ENCODE results near the gene C5AR1.

DNA sequence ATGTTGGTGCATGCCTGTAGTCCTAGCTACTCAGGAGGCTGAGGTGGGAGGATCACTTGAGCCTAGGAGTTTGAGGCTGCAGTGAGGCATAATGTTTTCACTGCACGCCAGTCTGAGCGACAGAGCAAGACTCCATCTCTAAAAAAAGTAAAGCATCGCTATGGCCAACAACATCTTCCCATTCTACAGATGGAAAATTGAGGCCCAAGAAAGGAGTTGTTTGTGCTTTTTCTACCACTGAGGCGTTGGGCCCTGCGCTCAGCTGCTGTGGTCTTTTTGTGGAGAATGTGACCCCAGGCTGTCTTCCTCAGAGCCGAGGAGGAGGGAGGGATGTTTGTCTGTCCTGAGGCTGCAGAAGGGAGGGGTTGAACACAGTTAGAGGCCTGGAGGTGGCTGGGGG is 21.8 kb downstream of the C5AR1 start:
- no peak for TF ChIP-seq TAF1 (IDR thresholded peaks at IDR 0.05; ENCODE audit: borderline replicate concordance, low read depth, low read length)
- TF ChIP-seq POLR2A (IDR thresholded peaks at IDR 0.05; ENCODE audit: low read depth, low read length): no peak
